Measurements from ENCODE around the gene COQ10A. TPM values are rescaled to one million over a fixed set of nuclear protein-coding genes. Genes with fewer than 3 reads are reported as not detected.

The COQ10A gene
- total RNA-seq, 1 experiment from 2014 or later: 24.4 TPM

DNA sequence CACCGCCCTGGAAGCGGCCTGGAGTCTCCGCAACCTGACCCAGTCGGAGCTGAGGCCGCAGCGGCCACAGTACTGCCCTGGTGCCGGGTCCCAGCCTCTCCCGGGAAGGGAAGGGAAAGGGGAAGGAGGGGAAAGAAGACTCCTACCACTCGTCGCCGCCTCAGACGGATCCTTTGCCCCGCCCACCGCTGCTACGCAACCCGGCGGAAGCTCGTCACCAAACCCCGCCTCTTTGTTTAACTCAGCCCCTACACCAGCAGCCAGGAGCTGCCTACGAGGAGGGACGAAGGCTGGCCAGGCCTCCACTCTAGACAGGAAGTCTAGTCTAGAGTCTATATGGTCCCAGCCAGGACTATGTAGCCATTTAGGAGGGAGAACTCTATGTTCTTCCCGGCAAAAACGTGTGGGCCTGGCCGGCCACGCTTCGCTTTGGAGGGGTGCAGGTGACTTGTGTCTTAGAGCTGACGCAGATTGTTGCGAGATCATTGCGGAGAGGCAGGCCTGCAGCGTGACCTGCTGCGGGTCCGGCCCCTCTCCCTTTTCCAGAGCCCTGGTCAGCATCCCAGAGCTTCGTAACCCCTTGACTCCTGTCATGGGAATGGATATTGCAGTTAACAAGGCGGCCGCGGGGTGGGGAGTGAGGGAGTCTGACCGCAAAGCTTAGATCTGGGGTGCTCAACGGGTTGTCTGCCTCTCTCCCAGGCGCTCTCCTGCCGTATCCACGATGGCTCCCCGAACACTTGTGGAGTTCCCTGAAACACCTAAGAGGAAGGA lies 44.8 kb upstream of the COQ10A start, which contains the start of gene RNF41 (continued):
- TF ChIP-seq, protein P1, sequence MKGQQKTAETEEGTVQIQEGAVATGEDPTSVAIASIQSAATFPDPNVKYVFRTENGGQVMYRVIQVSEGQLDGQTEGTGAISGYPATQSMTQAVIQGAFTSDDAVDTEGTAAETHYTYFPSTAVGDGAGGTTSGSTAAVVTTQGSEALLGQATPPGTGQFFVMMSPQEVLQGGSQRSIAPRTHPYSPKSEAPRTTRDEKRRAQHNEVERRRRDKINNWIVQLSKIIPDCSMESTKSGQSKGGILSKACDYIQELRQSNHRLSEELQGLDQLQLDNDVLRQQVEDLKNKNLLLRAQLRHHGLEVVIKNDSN (CRISPR knock-in tag; IDR thresholded peaks at IDR 0.05): peak; percentile 34; the same call in 1 of the 2 replicates
- TF ChIP-seq FOXJ3 (CRISPR knock-in tag; IDR thresholded peaks at IDR 0.05; ENCODE audit: borderline replicate concordance) (no peak), ATF1 (CRISPR knock-in tag; IDR thresholded peaks at IDR 0.05) (no peak), ZNF138 (CRISPR knock-in tag; conservative IDR thresholded peaks at IDR 0.05) (no peak), TEAD1 (CRISPR knock-in tag; IDR thresholded peaks at IDR 0.05) (peak; percentile 67; the same call in 1 of the 2 replicates)
- TF ChIP-seq, protein P2, sequence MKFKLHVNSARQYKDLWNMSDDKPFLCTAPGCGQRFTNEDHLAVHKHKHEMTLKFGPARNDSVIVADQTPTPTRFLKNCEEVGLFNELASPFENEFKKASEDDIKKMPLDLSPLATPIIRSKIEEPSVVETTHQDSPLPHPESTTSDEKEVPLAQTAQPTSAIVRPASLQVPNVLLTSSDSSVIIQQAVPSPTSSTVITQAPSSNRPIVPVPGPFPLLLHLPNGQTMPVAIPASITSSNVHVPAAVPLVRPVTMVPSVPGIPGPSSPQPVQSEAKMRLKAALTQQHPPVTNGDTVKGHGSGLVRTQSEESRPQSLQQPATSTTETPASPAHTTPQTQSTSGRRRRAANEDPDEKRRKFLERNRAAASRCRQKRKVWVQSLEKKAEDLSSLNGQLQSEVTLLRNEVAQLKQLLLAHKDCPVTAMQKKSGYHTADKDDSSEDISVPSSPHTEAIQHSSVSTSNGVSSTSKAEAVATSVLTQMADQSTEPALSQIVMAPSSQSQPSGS (CRISPR knock-in tag; IDR thresholded peaks at IDR 0.05; ENCODE audit: borderline replicate concordance, low read depth): no peak
- TF ChIP-seq, protein P3, sequence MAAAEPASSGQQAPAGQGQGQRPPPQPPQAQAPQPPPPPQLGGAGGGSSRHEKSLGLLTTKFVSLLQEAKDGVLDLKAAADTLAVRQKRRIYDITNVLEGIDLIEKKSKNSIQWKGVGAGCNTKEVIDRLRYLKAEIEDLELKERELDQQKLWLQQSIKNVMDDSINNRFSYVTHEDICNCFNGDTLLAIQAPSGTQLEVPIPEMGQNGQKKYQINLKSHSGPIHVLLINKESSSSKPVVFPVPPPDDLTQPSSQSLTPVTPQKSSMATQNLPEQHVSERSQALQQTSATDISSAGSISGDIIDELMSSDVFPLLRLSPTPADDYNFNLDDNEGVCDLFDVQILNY (CRISPR knock-in tag; IDR thresholded peaks at IDR 0.05): peak; percentile 66; the same call in 1 of the 2 replicates

DNA sequence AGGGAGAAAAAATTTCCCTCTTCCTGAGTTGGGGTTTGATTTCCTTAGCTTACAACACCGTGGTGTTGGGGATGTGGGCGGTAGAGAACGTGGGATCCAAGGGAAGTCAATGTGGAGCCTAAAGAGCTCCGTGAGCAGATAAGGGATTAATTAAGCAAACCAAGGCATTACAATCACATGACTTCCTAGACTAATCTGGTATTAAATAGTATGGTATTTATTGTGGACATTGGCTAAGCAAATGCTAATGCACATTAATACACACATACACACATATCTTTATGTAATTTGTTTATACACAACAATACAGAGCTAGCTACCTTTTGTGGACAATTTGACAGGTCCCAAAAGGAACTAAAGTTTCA lies 44.2 kb upstream of the COQ10A start:
- no peaks in the 10 kb centered on the region for H3K27me3 Mint-ChIP-seq (ENCODE audit: low read depth)
- ChIA-PET CTCF (interaction anchor here (0.6 to 3.6 kb wide), 26 partner anchors 8 to 484 kb away, joined by 3 to 102 read pairs (median 6); partner anchors contain the start of genes ANKRD52, COQ10A, ESYT1 and PA2G4), POLR2A (interaction anchor here (0.6 to 2.6 kb wide), 24 partner anchors 8 to 484 kb away, joined by 3 to 33 read pairs (median 6); partner anchors contain the start of genes ANKRD52, ATP5F1B, CNPY2 and COQ10A)
- peaks cover 33% of the 10 kb centered on the region for H3K4me1 Mint-ChIP-seq
- no peak for ATAC-seq
- TF ChIP-seq CREM (CRISPR knock-in tag; IDR thresholded peaks at IDR 0.05) (0 out of 2 replicates have a peak, but pooled peaks have one; percentile 1), ZNF317 (CRISPR knock-in tag; IDR thresholded peaks at IDR 0.05; ENCODE audit: borderline replicate concordance, low read depth) (no peak)
- TF ChIP-seq, protein P4, sequence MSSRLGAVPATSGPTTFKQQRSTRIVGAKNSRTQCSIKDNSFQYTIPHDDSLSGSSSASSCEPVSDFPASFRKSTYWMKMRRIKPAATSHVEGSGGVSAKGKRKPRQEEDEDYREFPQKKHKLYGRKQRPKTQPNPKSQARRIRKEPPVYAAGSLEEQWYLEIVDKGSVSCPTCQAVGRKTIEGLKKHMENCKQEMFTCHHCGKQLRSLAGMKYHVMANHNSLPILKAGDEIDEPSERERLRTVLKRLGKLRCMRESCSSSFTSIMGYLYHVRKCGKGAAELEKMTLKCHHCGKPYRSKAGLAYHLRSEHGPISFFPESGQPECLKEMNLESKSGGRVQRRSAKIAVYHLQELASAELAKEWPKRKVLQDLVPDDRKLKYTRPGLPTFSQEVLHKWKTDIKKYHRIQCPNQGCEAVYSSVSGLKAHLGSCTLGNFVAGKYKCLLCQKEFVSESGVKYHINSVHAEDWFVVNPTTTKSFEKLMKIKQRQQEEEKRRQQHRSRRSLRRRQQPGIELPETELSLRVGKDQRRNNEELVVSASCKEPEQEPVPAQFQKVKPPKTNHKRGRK (CRISPR knock-in tag; IDR thresholded peaks at IDR 0.05; ENCODE audit: borderline replicate concordance): no peak
- TF ChIP-seq, protein P3 (CRISPR knock-in tag; IDR thresholded peaks at IDR 0.05): no peak
- TF ChIP-seq, protein P5, sequence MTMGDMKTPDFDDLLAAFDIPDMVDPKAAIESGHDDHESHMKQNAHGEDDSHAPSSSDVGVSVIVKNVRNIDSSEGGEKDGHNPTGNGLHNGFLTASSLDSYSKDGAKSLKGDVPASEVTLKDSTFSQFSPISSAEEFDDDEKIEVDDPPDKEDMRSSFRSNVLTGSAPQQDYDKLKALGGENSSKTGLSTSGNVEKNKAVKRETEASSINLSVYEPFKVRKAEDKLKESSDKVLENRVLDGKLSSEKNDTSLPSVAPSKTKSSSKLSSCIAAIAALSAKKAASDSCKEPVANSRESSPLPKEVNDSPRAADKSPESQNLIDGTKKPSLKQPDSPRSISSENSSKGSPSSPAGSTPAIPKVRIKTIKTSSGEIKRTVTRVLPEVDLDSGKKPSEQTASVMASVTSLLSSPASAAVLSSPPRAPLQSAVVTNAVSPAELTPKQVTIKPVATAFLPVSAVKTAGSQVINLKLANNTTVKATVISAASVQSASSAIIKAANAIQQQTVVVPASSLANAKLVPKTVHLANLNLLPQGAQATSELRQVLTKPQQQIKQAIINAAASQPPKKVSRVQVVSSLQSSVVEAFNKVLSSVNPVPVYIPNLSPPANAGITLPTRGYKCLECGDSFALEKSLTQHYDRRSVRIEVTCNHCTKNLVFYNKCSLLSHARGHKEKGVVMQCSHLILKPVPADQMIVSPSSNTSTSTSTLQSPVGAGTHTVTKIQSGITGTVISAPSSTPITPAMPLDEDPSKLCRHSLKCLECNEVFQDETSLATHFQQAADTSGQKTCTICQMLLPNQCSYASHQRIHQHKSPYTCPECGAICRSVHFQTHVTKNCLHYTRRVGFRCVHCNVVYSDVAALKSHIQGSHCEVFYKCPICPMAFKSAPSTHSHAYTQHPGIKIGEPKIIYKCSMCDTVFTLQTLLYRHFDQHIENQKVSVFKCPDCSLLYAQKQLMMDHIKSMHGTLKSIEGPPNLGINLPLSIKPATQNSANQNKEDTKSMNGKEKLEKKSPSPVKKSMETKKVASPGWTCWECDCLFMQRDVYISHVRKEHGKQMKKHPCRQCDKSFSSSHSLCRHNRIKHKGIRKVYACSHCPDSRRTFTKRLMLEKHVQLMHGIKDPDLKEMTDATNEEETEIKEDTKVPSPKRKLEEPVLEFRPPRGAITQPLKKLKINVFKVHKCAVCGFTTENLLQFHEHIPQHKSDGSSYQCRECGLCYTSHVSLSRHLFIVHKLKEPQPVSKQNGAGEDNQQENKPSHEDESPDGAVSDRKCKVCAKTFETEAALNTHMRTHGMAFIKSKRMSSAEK (CRISPR knock-in tag; IDR thresholded peaks at IDR 0.05; ENCODE audit: borderline replicate concordance): no peak
- TF ChIP-seq, protein P6, sequence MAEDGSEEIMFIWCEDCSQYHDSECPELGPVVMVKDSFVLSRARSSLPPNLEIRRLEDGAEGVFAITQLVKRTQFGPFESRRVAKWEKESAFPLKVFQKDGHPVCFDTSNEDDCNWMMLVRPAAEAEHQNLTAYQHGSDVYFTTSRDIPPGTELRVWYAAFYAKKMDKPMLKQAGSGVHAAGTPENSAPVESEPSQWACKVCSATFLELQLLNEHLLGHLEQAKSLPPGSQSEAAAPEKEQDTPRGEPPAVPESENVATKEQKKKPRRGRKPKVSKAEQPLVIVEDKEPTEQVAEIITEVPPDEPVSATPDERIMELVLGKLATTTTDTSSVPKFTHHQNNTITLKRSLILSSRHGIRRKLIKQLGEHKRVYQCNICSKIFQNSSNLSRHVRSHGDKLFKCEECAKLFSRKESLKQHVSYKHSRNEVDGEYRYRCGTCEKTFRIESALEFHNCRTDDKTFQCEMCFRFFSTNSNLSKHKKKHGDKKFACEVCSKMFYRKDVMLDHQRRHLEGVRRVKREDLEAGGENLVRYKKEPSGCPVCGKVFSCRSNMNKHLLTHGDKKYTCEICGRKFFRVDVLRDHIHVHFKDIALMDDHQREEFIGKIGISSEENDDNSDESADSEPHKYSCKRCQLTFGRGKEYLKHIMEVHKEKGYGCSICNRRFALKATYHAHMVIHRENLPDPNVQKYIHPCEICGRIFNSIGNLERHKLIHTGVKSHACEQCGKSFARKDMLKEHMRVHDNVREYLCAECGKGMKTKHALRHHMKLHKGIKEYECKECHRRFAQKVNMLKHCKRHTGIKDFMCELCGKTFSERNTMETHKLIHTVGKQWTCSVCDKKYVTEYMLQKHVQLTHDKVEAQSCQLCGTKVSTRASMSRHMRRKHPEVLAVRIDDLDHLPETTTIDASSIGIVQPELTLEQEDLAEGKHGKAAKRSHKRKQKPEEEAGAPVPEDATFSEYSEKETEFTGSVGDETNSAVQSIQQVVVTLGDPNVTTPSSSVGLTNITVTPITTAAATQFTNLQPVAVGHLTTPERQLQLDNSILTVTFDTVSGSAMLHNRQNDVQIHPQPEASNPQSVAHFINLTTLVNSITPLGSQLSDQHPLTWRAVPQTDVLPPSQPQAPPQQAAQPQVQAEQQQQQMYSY (CRISPR knock-in tag; IDR thresholded peaks at IDR 0.05): no peak
- TF ChIP-seq, protein P7, sequence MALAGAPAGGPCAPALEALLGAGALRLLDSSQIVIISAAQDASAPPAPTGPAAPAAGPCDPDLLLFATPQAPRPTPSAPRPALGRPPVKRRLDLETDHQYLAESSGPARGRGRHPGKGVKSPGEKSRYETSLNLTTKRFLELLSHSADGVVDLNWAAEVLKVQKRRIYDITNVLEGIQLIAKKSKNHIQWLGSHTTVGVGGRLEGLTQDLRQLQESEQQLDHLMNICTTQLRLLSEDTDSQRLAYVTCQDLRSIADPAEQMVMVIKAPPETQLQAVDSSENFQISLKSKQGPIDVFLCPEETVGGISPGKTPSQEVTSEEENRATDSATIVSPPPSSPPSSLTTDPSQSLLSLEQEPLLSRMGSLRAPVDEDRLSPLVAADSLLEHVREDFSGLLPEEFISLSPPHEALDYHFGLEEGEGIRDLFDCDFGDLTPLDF (CRISPR knock-in tag; IDR thresholded peaks at IDR 0.05): 0 out of 2 replicates have a peak, but pooled peaks have one; percentile 15
- peaks cover 11% of the 10 kb centered on the region for H3K36me3 Mint-ChIP-seq
- no peaks in the 10 kb centered on the region for H3K9me3 Mint-ChIP-seq
- peak overlapping the region; percentile 98 for H3K4me3 Mint-ChIP-seq
- DNase-seq (ENCODE audit: low spot score): no peak
- H3K27ac Mint-ChIP-seq: peak overlapping the region; percentile 100
